Psoas muscle (tissue), 8 donors: ENCODE results near the gene PDE1C. TPM values are rescaled to one million over a fixed set of nuclear protein-coding genes. Genes with fewer than 3 reads are reported as not detected.

Experiments used
- ATAC-seq, 4 donors: fragments of 200-7000 bp; cut with Tn5 transposase; one replicate each; pipeline ENCODE4 v1.9.1; 2020; ENCODE audit warnings: moderate library complexity in 3 of 4, mild to moderate bottlenecking in 2 of 4
- DNase-seq, 2 donors: peaks; one replicate each; pipeline ENCODE4 v3.0.0-alpha.2; 2020
- H3K27ac ChIP-seq: fragments of 200-600 bp; one replicate; pipeline ENCODE4 v1.8.0; 2022
- H3K27me3 ChIP-seq, 3 donors: fragments of 200-600 bp in 1 of 3; one replicate each; pipeline versions ENCODE4 v1.6.1 to v1.8.0; 2013 to 2022; ENCODE audit warnings: low read length in 2 of 3, mild to moderate bottlenecking in 2 of 3, moderate library complexity in 1 of 3; ENCODE audit not compliant: insufficient read depth in 3 of 3
- H3K36me3 ChIP-seq, 2 donors: fragments of 200-600 bp in 1 of 2; one replicate each; pipeline versions ENCODE4 v1.6.1 to v1.8.0; 2013 to 2022; ENCODE audit warnings: low read depth in 1 of 2, mild to moderate bottlenecking in 1 of 2, moderate library complexity in 1 of 2; ENCODE audit not compliant: insufficient read depth in 1 of 2
- H3K4me1 ChIP-seq: fragments of 200-600 bp; one replicate; pipeline ENCODE4 v1.8.0; 2022
- H3K4me3 ChIP-seq: fragments of 200-600 bp; one replicate; pipeline ENCODE4 v1.8.0; 2022; ENCODE audit warnings: mild to moderate bottlenecking
- H3K9me3 ChIP-seq: fragments of 200-600 bp; one replicate; pipeline ENCODE4 v1.8.0; 2022
- CTCF ChIP-seq: fragments of 200-600 bp; IDR thresholded peaks from one replicate; pipeline ENCODE4 v1.8.0; 2022; ENCODE audit warnings: antibody characterized with exemption
- WGBS, 3 donors: extraction: QIAGEN DNeasy Blood & Tissue Kit; methylation state at CpG; one replicate each; pipeline versions ENCODE4 v1.1.6 to v1.1.7; 2013; 5-methylcytosine and 5-hydroxymethylcytosine counted together
- intact Hi-C, 2 donors: fragments of 100-400 bp; cut with DNase I; formaldehyde crosslinking; loops; one replicate each; pipeline versions ENCODE4 v1.11.0 to v1.14.2; 2022
- polyA plus RNA-seq, 3 donors: library from polyadenylated mRNA; stranded (reverse); fragments of 200-250 nt; gene quantifications; one replicate each; pipeline ENCODE4 v1.2.3, GENCODE V29; 2013
- total RNA-seq, 4 donors: library from RNA; stranded (reverse); fragmentation: NEBNext Ultra II Directional in 2 of 4; extraction: Animal tissue kit (Norgen Biotek cat#: 25700) in 2 of 4; gene quantifications; one replicate each; pipeline versions ENCODE4 v1.2.1 to v1.2.4, GENCODE V29; 2021 to 2023
- donor health status: healthy with polysubstance abuse.
- donor health status: DM: no; HTN: no; CAD: no; lungs with moderate emphysema.
- donor health status: Bipolar disorder and iron deficiency.
- donor health status: healthy.
- donor health status: DM: yes; HTN: yes; CAD: no.
- donor health status: DM: no; HTN: no; CAD: no.
- donor health status: DM: no; HTN: no; CAD: no.
- donor health status: DM: yes; HTN: yes; CAD: no.

Gene PDE1C
- total and polyA plus RNA-seq, 7 donors, result 0.20 to 1.9 (median 0.64) TPM

GRCh38 chr7:31828520-31828919 is 241.7 kb downstream of the PDE1C start:
- Histone ChIP-seq H3K27ac (no peak overlapping the region), H3K4me1 (no peaks in the 10 kb centered on the region), H3K27me3 (no peaks in the 10 kb centered on the region), H3K9me3 (no peaks in the 10 kb centered on the region), H3K4me3 (no peak overlapping the region), H3K36me3 (no peaks in the 10 kb centered on the region)
- ATAC-seq (no peak), DNase-seq (no peak)
- intact Hi-C loops, result no loop called here
- TF ChIP-seq CTCF, result no peak

- H3K36me3 ChIP-seq, result no peaks in the 10 kb centered on the region
- intact Hi-C loops, result no loop called here
- no peak for DNase-seq
- no peak overlapping the region for H3K4me3 ChIP-seq
- TF ChIP-seq CTCF, result no peak
- no peaks in the 10 kb centered on the region for H3K27me3 ChIP-seq
- H3K27ac ChIP-seq, result no peak overlapping the region
- H3K4me1 ChIP-seq, result no peaks in the 10 kb centered on the region
- ATAC-seq, result no peak
- H3K9me3 ChIP-seq, result no peaks in the 10 kb centered on the region
Measured at GRCh38 chr7:31825576-31825975, 244.6 kb downstream of the PDE1C start.

GRCh38 chr7:31819031-31819430 is 251.2 kb downstream of the PDE1C start:
- peaks cover 0 to 2% (median 0%) of the 10 kb centered on the region in 3 donors for H3K27me3 ChIP-seq
- DNase-seq (no peak), ATAC-seq (no peak)
- no peak overlapping the region for H3K4me3 ChIP-seq
- no peak for TF ChIP-seq CTCF
- no peaks in the 10 kb centered on the region for H3K36me3 ChIP-seq
- 84 to 89% (median 85%) methylated on average over 5 of the region's 5 CpGs for whole genome bisulfite sequencing, 3 donors
- H3K4me1 ChIP-seq, result no peaks in the 10 kb centered on the region
- H3K9me3 ChIP-seq, result no peaks in the 10 kb centered on the region
- intact Hi-C loops, result no loop called here
- H3K27ac ChIP-seq, result no peak overlapping the region

- Histone ChIP-seq H3K36me3 (no peaks in the 10 kb centered on the region), H3K27me3 (peaks cover 0 to 2% (median 0%) of the 10 kb centered on the region in 3 donors), H3K9me3 (no peaks in the 10 kb centered on the region), H3K4me3 (no peak overlapping the region), H3K27ac (no peak overlapping the region), H3K4me1 (no peaks in the 10 kb centered on the region)
- ATAC-seq (no peak), DNase-seq (no peak)
- no peak for TF ChIP-seq CTCF
- 73 to 88% (median 76%) methylated on average over 5 of the region's 5 CpGs for WGBS, 3 donors
- intact Hi-C loops, result no loop called here
Measured at GRCh38 chr7:31816810-31817209, 253.4 kb downstream of the PDE1C start.

- DNase-seq, result no peak
- Histone ChIP-seq H3K9me3 (no peaks in the 10 kb centered on the region), H3K27ac (no peak overlapping the region), H3K4me3 (no peak overlapping the region), H3K4me1 (no peaks in the 10 kb centered on the region), H3K27me3 (peaks cover 0 to 2% (median 0%) of the 10 kb centered on the region in 3 donors), H3K36me3 (no peaks in the 10 kb centered on the region)
- WGBS, 3 donors, result 70 to 79% (median 76%) methylated on average over 9 of the region's 9 CpGs
- no peak for TF ChIP-seq CTCF
- ATAC-seq, result no peak
- intact Hi-C loops, result no loop called here
Measured at GRCh38 chr7:31815796-31816195, 254.4 kb downstream of the PDE1C start.
